ENCODE results near the gene KIAA1217.
A peak's percentile ranks its signal among the peaks of the same experiment; 100 is the strongest.

The KIAA1217 gene

GRCh38 chr10:24207781-24208611, 942 bp upstream of the KIAA1217 start:
- DNase-seq (ENCODE audit: low read depth in 2 of 2) = no peak

DNA sequence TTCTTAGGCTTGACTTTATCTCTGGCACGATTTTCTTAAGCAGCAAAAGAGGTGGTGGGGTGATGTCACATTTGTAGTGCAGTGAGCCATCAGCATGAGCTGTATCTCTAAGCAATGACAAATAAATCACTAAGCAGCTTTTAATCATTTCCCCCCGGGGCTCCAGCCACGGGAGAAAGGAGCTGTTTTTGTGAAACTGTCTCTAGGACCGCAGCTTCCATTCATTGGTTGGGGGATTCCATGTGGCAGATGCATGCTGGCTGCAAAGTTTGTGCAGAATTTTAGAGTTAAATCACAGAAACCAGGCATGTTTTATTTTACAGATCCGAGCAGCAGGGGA, 464 bp downstream of the KIAA1217 start:
- no peak for DNase-seq (ENCODE audit: low read depth in 2 of 2)

- DNase-seq (ENCODE audit: low read depth in 2 of 2) = peak in 1 of 2 donors; percentile 1
Observed at GRCh38 chr10:24209946-24210491, 1.1 kb downstream of the KIAA1217 start.

- no peak for DNase-seq (ENCODE audit: low read depth in 2 of 2)
Observed at GRCh38 chr10:24210501-24210900, 1.6 kb downstream of the KIAA1217 start.

GRCh38 chr10:24213266-24213665, 4.3 kb downstream of the KIAA1217 start:
- no peak for DNase-seq (ENCODE audit: low read depth in 2 of 2)

GRCh38 chr10:24213881-24214280, 4.9 kb downstream of the KIAA1217 start:
- DNase-seq (ENCODE audit: low read depth in 2 of 2) = no peak

GRCh38 chr10:24214762-24215161, 5.8 kb downstream of the KIAA1217 start:
- DNase-seq (ENCODE audit: low read depth in 2 of 2) = no peak

- no peak for DNase-seq (ENCODE audit: low read depth in 2 of 2)
Observed at GRCh38 chr10:24215196-24215595, 6.3 kb downstream of the KIAA1217 start.

DNA sequence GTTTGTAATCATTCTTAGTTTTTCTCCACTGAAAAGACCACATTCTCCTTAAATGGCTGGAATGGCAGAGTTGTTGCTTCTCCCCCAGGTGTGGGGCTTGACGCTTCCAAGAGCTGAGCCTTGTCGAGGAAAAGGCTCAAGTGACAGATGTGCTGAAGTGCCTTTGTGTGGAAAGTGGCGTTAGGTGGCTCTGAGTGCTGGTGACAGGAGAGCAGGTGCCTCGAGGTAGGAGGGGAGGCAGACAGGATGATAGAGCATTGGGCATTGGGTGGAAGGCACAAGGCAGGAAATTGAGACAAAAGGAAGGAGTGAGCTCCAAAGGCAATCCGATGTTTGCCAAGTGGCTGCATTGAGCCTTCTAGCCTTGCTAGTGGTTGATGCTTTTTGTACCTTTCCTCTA, 6.7 kb downstream of the KIAA1217 start:
- no peak for DNase-seq (ENCODE audit: low read depth in 2 of 2)

GRCh38 chr10:24219963-24220362, 11.0 kb downstream of the KIAA1217 start:
- no peak for DNase-seq (ENCODE audit: low read depth in 2 of 2)

GRCh38 chr10:24223341-24223740, 14.4 kb downstream of the KIAA1217 start:
- no peak for DNase-seq (ENCODE audit: low read depth in 2 of 2)

DNA sequence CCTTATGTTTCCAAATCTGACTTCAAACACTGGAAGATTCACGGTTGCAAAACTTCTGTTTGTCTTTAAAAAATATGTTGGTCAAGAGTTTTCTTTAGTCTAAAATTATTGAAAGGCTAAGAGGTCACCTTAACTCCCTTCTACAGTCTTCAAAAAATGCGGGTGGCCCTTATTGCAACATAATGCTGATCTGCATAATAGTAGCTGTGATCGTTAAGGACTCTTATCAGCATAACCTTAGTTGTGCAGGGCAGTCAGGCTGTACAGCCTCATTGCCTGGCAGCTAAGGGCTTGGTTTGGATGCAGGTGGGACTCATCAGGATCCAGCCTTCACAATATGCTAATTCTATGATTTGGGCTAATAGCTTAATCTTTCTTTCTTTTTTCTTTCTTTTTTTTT, 15.0 kb downstream of the KIAA1217 start:
- no peak for DNase-seq (ENCODE audit: low read depth in 2 of 2)

GRCh38 chr10:24228642-24229041, 19.7 kb downstream of the KIAA1217 start:
- no peak for DNase-seq (ENCODE audit: low read depth in 2 of 2)

GRCh38 chr10:24229909-24230308, 21.0 kb downstream of the KIAA1217 start:
- DNase-seq (ENCODE audit: low read depth in 2 of 2) = no peak

DNA sequence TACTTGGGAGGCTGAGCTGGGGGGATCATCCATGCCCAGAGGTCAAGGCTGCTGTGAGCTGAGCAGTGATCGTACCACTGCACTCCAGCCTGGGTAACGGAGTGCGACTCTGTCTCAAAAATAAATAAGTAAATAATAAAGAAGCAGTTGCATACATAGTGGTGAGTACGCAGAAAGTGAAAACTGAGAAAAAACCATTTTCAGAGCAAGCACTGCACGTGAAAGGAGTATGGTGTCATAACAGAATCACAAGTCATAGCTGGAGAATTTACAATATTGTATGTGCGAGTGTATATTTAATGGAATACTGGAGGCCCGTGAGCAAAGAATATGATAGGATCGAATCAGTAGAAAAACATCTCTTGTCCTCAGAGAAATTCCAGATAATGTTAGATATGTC, 22.3 kb downstream of the KIAA1217 start:
- DNase-seq (ENCODE audit: low read depth in 2 of 2) = no peak

DNA sequence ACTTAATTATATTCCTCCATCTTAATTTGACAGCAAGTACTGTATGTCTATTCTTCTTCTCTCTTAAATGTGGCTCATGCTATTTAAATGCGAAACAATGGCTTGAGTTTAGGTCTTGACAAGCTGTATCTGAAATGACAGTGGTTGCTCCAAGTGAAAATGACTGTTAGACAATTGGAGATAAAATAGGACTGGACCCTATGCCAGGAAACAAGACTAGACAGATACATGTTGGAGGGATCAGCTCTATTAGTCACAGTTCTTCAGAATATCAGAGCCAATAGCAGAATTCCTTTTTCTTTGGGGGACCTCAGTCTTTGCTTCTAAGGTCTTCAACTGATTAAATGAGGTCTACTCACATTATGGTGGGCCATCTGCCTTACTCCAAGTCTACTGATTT, 25.8 kb downstream of the KIAA1217 start:
- no peak for DNase-seq (ENCODE audit: low read depth in 2 of 2)

GRCh38 chr10:24235471-24235870, 26.5 kb downstream of the KIAA1217 start:
- DNase-seq (ENCODE audit: low read depth in 2 of 2) = no peak

GRCh38 chr10:24237801-24238395, 29.0 kb downstream of the KIAA1217 start:
- DNase-seq (ENCODE audit: low read depth in 2 of 2) = no peak

DNA sequence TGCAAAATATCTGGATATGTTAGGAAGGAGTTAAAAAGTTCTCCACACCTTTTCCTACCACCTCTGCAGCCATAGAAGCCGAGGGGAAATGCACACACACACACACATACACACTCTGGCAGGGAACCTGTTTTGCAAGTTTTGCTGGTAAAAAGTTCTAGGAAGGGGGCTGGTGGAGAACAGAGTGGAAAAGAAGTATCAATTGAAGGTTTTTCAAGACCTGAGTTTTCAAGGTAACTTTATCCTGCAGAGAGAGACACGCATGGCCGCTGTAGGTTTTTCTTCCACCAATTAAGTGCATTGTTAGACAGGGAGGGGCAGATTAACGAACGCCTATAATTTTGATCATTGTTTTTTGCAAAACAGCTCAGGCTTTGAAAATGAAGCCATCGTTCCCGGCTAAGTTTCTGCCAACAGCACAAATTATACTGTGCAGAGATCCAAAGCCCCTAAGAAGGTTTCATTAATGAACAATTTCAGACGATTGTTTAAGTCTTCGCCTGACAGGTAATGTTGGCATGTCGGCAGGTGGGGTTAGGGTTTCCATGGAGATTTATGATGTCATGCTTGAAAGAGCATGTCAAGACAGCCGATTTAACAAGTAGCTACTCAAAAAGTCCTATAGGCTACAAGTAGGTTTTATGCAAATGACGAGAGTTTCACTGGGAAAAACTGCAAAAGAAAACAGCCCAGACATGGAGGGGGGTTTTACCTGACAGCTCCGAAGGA, 29.7 kb downstream of the KIAA1217 start:
- no peak for DNase-seq (ENCODE audit: low read depth in 2 of 2)

DNA sequence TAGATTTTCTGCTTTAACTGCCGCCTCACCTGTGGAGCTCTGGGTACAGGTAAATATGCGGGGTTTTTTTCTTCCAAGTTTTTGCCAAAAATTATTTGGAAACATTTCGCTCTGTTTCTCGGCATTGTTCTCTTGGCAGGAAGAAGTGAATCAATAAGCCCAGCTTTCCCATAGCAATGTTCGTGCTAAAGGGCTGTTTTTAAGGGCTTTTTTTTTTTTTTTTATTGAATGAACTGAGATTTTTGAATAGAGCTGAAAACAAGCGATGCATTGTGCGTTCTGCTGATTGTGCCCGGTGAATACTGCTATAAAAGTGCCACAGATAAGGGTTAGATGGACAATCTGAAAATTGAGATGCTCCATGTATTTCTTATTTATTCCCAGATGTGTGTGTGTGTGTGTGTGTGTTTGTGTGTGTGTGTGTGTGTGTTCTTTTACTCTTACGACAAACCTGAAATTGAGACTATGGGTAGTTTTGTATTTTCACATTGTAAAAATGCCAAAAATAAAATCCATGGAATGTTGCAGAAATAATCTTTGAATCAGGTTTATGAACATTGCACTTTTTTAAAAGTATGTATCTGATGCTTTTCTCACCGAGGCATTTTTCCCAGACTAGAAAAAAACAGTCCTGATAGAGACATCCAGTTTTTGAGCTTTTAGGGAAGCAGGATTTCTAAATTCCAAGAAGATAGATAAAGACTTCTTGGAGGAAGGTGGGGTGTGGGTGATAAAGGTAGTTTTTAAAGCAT, 30.5 kb downstream of the KIAA1217 start:
- DNase-seq (ENCODE audit: low read depth in 2 of 2) = no peak

DNA sequence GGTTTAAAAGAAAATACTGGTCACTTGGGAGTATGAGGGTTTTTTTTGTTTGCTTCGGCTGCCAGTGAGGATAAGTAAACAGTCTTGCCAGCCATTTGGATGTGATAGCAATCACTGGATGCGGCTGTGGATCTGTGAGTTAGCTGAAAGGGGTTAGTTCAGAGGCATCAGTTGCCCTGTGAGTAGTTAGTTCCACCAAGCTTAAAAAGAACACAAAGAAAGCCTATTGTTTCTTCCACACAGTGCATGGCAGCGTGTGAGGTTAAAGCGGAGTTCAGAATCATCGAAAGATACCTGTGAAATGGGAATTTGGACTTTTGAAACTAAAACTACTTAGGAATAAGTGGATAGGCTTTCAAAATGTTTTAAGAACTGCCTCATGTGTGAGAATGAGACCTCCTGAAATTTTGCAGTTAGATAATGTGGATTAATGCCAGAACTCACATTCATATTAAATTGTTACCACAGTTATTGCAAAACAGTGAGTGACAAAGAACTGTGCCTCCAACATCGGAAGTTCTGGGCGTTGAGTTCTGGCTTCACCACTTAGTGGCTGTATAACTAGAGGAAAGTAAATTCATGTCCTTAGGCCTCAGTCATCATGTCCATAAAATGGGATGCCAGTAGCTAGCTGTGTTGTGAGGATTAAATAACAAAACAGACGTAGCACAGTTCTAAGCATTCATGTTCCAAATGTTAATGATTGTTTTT, 31.3 kb downstream of the KIAA1217 start:
- DNase-seq (ENCODE audit: low read depth in 2 of 2) = no peak
